Fibroblast of peridontal ligament (primary cell): ENCODE data around the gene PLA2G6.
"Not testable (repeated sequence)": the region's sequence is repeated elsewhere in the genome, so short reads cannot be mapped to it uniquely, and the experiment has no call there.

Experiments used
- DNase-seq: peaks from one replicate; pipeline ENCODE4 v3.0.0-alpha.2; 2010; ENCODE audit errors: extremely low read depth

Gene PLA2G6

GRCh38 chr22:38164551-38164918 is 17.1 kb downstream of the PLA2G6 start:
- DNase-seq: no peak

GRCh38 chr22:38163844-38164550 is 17.6 kb downstream of the PLA2G6 start:
- DNase-seq: no peak

GRCh38 chr22:38162881-38163843 is 18.5 kb downstream of the PLA2G6 start:
- DNase-seq: no peak

DNA sequence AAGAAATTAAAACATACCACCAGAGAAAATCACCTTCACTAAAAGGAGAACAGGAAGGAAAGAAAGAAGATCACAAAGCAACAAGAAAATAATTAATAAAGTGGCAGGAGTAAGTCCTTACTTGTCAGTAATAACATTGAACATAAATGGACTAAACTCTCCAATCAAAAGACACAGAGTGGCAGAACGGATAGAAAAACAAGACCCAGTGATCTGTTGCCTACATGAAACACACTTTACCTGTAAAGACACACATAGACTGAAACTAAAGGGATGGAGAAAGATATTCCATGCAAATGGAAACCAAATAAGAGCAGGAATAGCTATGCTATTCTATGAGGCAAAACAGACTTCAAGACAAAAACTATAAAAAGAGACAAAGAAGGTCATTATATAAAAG is 25.9 kb downstream of the PLA2G6 start:
- no peak for DNase-seq

- DNase-seq: not testable (repeated sequence)
These were observed 27.1 kb downstream of the PLA2G6 start for GRCh38 chr22:38154563-38154915.

DNA sequence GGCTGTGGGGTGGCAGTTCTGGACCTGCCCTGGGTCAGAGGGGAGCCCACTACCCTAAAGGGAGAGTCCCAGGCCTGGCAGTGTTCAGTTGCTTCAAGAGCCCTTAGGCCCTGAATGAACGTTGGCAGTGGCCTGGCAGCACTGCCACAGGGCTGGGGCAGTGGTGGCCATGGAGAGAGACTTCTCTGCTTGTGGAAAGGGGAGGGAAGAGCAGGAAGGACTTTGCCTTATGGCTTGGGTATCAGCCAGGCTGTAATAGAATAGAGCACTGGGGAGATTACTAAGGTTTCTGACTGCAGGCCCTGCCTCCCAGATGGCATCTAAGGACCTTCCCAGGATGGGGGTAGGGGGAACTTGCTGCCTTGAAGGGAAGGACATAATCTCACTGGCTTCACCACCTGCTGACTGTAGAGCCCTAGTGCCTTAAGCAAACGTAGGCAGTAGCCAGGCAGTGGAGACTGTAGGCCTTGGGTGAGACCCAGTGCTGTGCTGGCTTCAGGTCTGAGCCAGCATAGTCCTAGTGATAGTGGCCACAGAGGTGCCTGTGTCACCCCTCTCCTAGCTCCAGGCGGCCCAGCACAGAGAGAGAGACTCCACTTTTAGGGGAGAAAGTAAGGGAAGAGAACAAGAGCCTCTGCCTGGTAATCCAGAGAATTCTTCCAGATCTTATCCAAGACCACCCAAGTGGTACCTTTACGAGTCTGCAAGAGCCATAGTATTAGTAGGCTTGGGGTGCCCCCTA is 27.6 kb downstream of the PLA2G6 start:
- DNase-seq: no peak

DNA sequence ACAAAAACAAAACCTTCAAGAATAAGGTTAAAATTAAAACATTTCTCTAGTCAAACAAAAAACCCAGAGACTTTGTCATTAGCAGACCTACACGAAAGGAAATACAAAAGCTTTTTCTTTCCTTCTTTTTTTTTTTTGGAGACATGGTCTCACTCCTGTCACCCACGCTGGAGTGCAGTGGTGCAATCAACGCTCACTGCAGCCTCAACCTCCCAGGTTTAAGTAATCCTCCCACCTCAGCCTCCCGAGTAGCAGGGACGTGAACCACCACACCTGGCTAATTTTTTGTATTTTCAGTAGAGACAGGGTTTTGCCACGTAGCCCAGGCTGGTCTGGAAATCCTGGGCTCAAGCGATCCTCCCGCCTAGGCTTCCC is 30.5 kb downstream of the PLA2G6 start:
- no peak for DNase-seq

- peak; percentile 49 for DNase-seq
These were observed 33.4 kb downstream of the PLA2G6 start for GRCh38 chr22:38148245-38148644.

- DNase-seq: not testable (repeated sequence)
These were observed 35.5 kb downstream of the PLA2G6 start for GRCh38 chr22:38146166-38146565.

GRCh38 chr22:38144025-38144405 is 37.6 kb downstream of the PLA2G6 start:
- no peak for DNase-seq

- DNase-seq: no peak
These were observed 39.0 kb downstream of the PLA2G6 start for GRCh38 chr22:38142606-38143005.

DNA sequence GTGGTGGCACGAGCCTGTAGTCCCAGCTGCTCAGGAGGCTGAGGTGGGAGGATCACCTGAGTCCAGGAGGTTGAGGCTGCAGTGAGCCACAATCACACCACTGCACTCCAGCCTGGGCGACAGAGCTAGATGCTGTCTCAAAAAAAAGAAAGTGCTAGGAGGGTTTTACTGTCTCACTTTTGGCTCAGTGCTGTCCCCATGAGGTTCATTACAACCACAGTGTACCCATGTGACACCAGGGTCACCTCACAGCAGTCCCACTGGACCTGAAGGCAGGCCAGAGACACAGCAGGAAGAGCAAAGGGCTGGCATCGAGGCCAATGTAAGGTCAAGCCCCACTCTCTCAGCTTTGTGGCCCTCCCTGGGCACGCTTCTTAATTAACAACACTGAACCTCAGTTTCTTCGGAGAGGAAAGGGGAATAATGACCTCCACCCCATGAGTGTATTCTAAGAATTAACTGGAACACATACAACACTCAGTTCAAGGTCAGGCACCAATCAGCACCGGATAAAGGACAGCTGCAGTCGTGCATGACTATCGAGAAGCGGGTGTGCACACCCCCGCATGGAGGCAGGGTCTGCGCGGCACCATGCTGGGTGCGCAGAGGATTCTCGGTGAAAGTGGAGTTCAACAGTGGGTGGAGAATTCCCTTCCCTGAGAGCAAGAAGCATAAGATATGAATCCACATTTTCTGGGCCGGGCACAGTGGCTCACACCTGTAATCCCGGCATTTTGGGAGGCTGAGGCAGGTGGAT is 40.2 kb downstream of the PLA2G6 start:
- DNase-seq: no peak

DNA sequence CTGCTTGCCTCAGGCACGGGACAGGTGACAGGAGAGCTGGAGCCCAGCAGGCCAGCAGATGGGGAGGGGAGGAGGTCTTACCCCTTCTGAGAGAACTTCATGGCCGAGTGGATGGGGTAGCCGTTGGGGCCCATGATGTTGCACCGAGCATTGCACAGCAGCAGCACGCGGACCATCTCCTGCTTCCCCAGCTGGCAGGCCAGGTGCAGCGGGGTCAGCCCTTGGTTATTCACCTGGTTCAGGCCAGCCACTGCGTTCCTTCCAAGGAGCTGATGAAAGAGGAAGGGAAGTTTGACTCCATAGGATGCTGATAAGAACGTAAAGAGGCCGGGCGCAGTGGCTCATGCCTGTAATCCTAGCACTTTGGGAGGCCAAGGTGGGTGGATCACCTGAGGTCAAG is 41.7 kb downstream of the PLA2G6 start:
- DNase-seq: no peak

DNA sequence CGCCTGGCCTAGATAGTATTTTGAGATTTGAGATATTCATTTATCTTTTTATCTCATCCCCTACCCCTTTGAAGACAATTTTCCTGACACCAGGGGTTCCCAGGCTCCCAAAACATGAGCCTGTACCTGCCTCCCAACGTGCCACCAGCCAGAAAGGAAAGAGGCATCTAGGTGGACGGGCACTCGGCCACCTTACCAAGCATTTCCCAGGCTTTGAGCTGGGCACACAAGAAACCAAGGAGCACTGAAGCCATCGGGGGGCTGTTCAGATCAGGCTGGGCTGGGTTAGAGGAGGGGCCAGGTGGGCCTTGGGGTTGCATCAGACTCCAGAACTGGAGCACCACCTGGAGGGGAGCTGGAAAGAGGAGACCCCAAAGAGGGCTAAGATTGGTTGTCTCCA is 42.7 kb downstream of the PLA2G6 start:
- no peak for DNase-seq

- no peak for DNase-seq
These were observed 43.5 kb downstream of the PLA2G6 start for GRCh38 chr22:38137876-38138687.

- DNase-seq: peak; percentile 34
These were observed 45.0 kb downstream of the PLA2G6 start for GRCh38 chr22:38136607-38137006.

- DNase-seq: peak; percentile 76
These were observed 46.4 kb downstream of the PLA2G6 start for GRCh38 chr22:38135133-38135706.

GRCh38 chr22:38133331-38133730 is 48.3 kb downstream of the PLA2G6 start:
- no peak for DNase-seq

GRCh38 chr22:38132794-38133193 is 48.8 kb downstream of the PLA2G6 start:
- DNase-seq: no peak

DNA sequence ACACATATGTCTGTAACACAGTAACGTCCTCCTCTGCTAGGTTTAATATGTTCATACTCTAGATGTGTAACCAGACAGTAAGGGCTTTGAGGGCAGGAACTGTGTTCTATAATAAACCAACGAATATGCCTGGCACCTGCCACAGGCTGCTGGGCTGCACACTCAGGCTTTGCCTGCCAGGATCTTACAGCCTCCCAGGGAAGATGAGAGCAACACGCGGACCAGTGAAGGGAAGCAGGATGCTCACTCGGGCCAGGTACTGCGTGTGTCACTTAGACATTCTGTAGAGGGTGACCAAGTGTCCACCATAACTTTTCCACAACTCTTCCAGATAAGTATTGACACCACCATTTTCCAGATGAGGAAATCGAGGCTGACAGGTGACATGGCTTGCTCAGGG is 49.5 kb downstream of the PLA2G6 start:
- DNase-seq: no peak

- peak; percentile 27 for DNase-seq
These were observed 50.2 kb downstream of the PLA2G6 start for GRCh38 chr22:38131399-38131798.
